GM12878 (cell line): Measurements from ENCODE around the gene PRKN. TPM values are rescaled to one million over a fixed set of nuclear protein-coding genes. Genes with fewer than 3 reads are reported as not detected.

Experiments used
- ATAC-seq: fragments of 200-7000 bp; cut with Tn5 transposase; 3 replicates; pipeline ENCODE4 v1.9.1; 2020; ENCODE audit warnings: mild to moderate bottlenecking, moderate library complexity
- BruUV-seq: library from RNA; stranded (reverse); fragments of 400-500 nt; replicated peaks from 2 replicates; lab custom pipeline; 2021; lab: Mats Ljungman, UMichigan
- CTCF ChIA-PET: fragments of 300-600 bp; sonication (Branson Sonifier 250); formaldehyde crosslinking; extraction: SDS; loops from one replicate; lab custom pipeline; 2021; ENCODE audit warnings: inconsistent platforms; lab: Yijun Ruan, JAX
- POLR2A ChIA-PET: fragments of 350-600 bp; formaldehyde crosslinking; extraction: SDS; loops from one replicate; lab custom pipeline; 2021; ENCODE audit warnings: inconsistent platforms; lab: Charles Lee
- RAD21 ChIA-PET: fragments of 300-600 bp; sonication (Branson Sonifier 250); formaldehyde crosslinking; loops from one replicate; lab custom pipeline; 2023; ENCODE audit warnings: antibody characterized with exemption; ENCODE audit not compliant: unreplicated experiment; lab: Charles Lee
- SMC1A ChIA-PET: fragments of 300-600 bp; sonication (Branson Sonifier 250); formaldehyde crosslinking; loops from one replicate; lab custom pipeline; 2023; ENCODE audit not compliant: unreplicated experiment, uncharacterized antibody; lab: Charles Lee
- DNase-seq: peaks from one replicate; pipeline ENCODE4 v3.0.0-alpha.2; 2011; ENCODE audit warnings: low read depth, low spot score
- FAIRE-seq: peaks from 3 replicates; lab custom pipeline; 2011; peaks lifted over from hg19 to GRCh38; lab: Jason Lieb, UNC
- H2AFZ ChIP-seq: 2 replicates; pipeline ENCODE4 v1.6.0; 2011; ENCODE audit warnings: low read depth, low read length, control low read depth; ENCODE audit not compliant: control insufficient read depth
- H3K27ac ChIP-seq: 2 replicates; pipeline ENCODE4 v1.5.1; 2011; ENCODE audit warnings: control low read depth; ENCODE audit not compliant: control insufficient read depth, insufficient read depth
- H3K27me3 ChIP-seq, 2 experiments: replicated peaks in 1 of 2; 2 replicates each; pipeline versions ENCODE4 v1.6.0 to v1.6.1; 2011; ENCODE audit warnings: low read length in 1 of 2; ENCODE audit not compliant: control insufficient read depth in 2 of 2, insufficient read depth in 2 of 2
- H3K36me3 ChIP-seq, 2 experiments: 2 replicates each; pipeline ENCODE4 v1.5.1; 2011; ENCODE audit warnings: low read length in 1 of 2; ENCODE audit not compliant: control insufficient read depth in 2 of 2, insufficient read depth in 2 of 2
- H3K4me1 ChIP-seq: 2 replicates; pipeline ENCODE4 v1.6.1; 2011; ENCODE audit warnings: mild to moderate bottlenecking, low read length, moderate library complexity, mixed read lengths; ENCODE audit not compliant: control insufficient read depth, insufficient read depth
- H3K4me2 ChIP-seq: 2 replicates; pipeline ENCODE4 v1.6.0; 2011; ENCODE audit warnings: control low read depth; ENCODE audit not compliant: control insufficient read depth, insufficient read depth
- H3K4me3 ChIP-seq: fragments of 200-600 bp; sonication (generic); 2 replicates; pipeline ENCODE4 v1.5.1; 2016
- H3K79me2 ChIP-seq: 2 replicates; pipeline ENCODE4 v1.6.0; 2011; ENCODE audit warnings: low read length; ENCODE audit not compliant: control insufficient read depth, insufficient read depth
- H3K9ac ChIP-seq: 2 replicates; pipeline ENCODE4 v1.8.0; 2011; ENCODE audit warnings: low read length, control low read depth, mixed read lengths; ENCODE audit not compliant: control insufficient read depth, insufficient read depth
- H3K9me3 ChIP-seq: replicated peaks from 3 replicates; pipeline ENCODE4 v1.5.1; 2011; ENCODE audit warnings: mild to moderate bottlenecking, low read length; ENCODE audit not compliant: control insufficient read depth, insufficient read depth
- H4K20me1 ChIP-seq: 2 replicates; pipeline ENCODE4 v1.6.0; 2011; ENCODE audit not compliant: control insufficient read depth, insufficient read depth
- ASH2L ChIP-seq: fragments of 300-600, 200-600 bp; sonication (generic); IDR thresholded peaks from 2 replicates; pipeline ENCODE4 v1.6.1; 2017; ENCODE audit warnings: low read depth, mild to moderate bottlenecking, borderline replicate concordance
- ATF7 ChIP-seq: fragments of 450-650 bp; IDR thresholded peaks from 2 replicates; pipeline ENCODE4 v1.6.1; 2016; ENCODE audit warnings: low read depth, mild to moderate bottlenecking
- BHLHE40 ChIP-seq, 2 experiments: fragments of 450-650 bp in 1 of 2; IDR thresholded peaks; 2 replicates each; pipeline ENCODE4 v1.6.1; 2011 to 2017; ENCODE audit warnings: low read depth in 2 of 2, borderline replicate concordance in 1 of 2, improper control_type of control experiment in 1 of 2, low read length in 1 of 2, mild to moderate bottlenecking in 1 of 2
- CREB1 ChIP-seq: IDR thresholded peaks from 2 replicates; pipeline ENCODE4 v1.6.1; 2012; ENCODE audit warnings: low read depth, mild to moderate bottlenecking, inconsistent platforms
- EED ChIP-seq: sonication (generic); IDR thresholded peaks from 2 replicates; pipeline ENCODE4 v1.6.1; 2016; ENCODE audit warnings: antibody characterized with exemption, low read depth
- FOS ChIP-seq: IDR thresholded peaks from 3 replicates; pipeline ENCODE4 v1.6.1; 2011; ENCODE audit warnings: borderline replicate concordance; ENCODE audit not compliant: insufficient read length; ENCODE audit errors: extremely low read depth
- HDAC6 ChIP-seq: fragments of 200-600 bp; sonication (generic); IDR thresholded peaks from one replicate; pipeline ENCODE4 v1.8.0; 2017; ENCODE audit warnings: antibody characterized with exemption; ENCODE audit not compliant: unreplicated experiment
- IRF5 ChIP-seq: fragments of 450-650 bp; IDR thresholded peaks from 2 replicates; pipeline ENCODE4 v1.6.1; 2017; ENCODE audit warnings: borderline replicate concordance
- KAT2A ChIP-seq: conservative IDR thresholded peaks from 2 replicates; pipeline ENCODE4 v1.6.1; 2011; ENCODE audit warnings: low read depth, low read length; ENCODE audit not compliant: control insufficient read depth
- MYB ChIP-seq: fragments of 150-350 bp; IDR thresholded peaks from 2 replicates; pipeline ENCODE4 v1.6.1; 2014; ENCODE audit warnings: mild to moderate bottlenecking, low read depth, low read length, borderline replicate concordance
- PAX5 ChIP-seq: IDR thresholded peaks from 2 replicates; pipeline ENCODE4 v1.6.1; 2011; ENCODE audit warnings: low read depth, low read length, borderline replicate concordance
- PKNOX1 ChIP-seq: fragments of 450-650 bp; IDR thresholded peaks from 2 replicates; pipeline ENCODE4 v1.6.1; 2016; ENCODE audit warnings: mild to moderate bottlenecking
- RB1 ChIP-seq: fragments of 450-650 bp; formaldehyde crosslinking; IDR thresholded peaks from 2 replicates; pipeline ENCODE4 v1.6.1; 2017; ENCODE audit warnings: mild to moderate bottlenecking, borderline replicate concordance
- SMARCA5 ChIP-seq: fragments of 450-650 bp; IDR thresholded peaks from 2 replicates; pipeline ENCODE4 v1.6.1; 2017; ENCODE audit warnings: mild to moderate bottlenecking
- ZBTB4 ChIP-seq: fragments of 450-650 bp; formaldehyde crosslinking; IDR thresholded peaks from 2 replicates; pipeline ENCODE4 v1.4.0; 2022; ENCODE audit warnings: mild to moderate bottlenecking, moderate library complexity
- WGBS: methylation state at CpG from one replicate; pipeline ENCODE4 v1.1.6; 2016; ENCODE audit warnings: low lambda C conversion rate; ENCODE audit not compliant: insufficient replicate concordance, insufficient coverage; ENCODE audit errors: missing lambda C conversion rate; 5-methylcytosine and 5-hydroxymethylcytosine counted together
- in situ Hi-C: fragments of 300-500 bp; cut with MboI; formaldehyde crosslinking; loops from 9 replicates; pipeline ENCODE4 v1.14.3; 2018; ENCODE audit warnings: mixed read lengths
- intact Hi-C: fragments of 100-400 bp; cut with micrococcal nuclease; formaldehyde crosslinking; loops from one replicate; pipeline ENCODE4 v1.14.2; 2022; ENCODE audit not compliant: unreplicated experiment
- polyA plus RNA-seq, 11 experiments: library from polyadenylated mRNA; depleted of rRNA in 4 of 11; unstranded in 6 of 11; stranded (reverse) in 5 of 11; fragments of >200 nt; fragmentation: Nextera tagmentation in 4 of 11; fragmentation: Illumina TruSeq in 1 of 11; extraction: Ambion mirVana in 4 of 11; extraction: Trizol in 1 of 11; gene quantifications; 1 replicate in 1 of 11; 2 replicates in 10 of 11; pipeline versions ENCODE4 v1.2.1 to v1.2.3, GENCODE V29; 2011 to 2016; ENCODE audit warnings: inconsistent platforms in 2 of 11, missing spikeins in 2 of 11, low read depth in 1 of 11
- total RNA-seq, 4 experiments: library from RNA; depleted of rRNA in 3 of 4; stranded (reverse); fragments of >200 nt in 3 of 4; fragmentation: Illumina TruSeq in 1 of 4; extraction: Trizol in 1 of 4; gene quantifications; 2 replicates each; pipeline versions ENCODE4 v1.2.1 to v1.2.3, GENCODE V29; 2013 to 2021
- TF ChIP-seq, protein P1 (sequence below): fragments of 450-650 bp; IDR thresholded peaks from 2 replicates; pipeline ENCODE4 v1.6.1; 2016; ENCODE audit warnings: mild to moderate bottlenecking

Gene PRKN
- total and polyA plus RNA-seq, 10 of the 15 experiments (the other 5 are each of a cell fraction or from before 2014, with no cell fraction given): 0.06 to 0.09 TPM; not detected in 8

DNA sequence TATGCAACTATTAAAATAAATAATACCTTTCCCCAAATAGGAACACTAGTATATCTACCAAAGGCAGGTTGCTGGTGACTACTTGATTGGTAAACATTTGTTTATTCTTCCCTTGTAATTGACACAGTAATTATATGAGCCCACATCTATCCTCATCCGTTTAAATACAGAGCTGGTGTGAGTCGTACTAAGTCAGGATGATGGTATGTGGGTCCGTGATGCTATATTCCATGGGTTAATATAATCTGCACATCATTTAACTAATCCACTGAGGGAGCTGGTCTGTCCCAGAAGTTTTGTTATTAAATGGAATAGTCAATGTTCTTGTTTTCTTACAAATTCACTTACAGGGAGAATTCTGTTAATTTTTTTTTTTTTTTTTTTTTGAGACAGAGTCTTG lies 1289.7 kb downstream of the PRKN start (continued):
- TF ChIP-seq MYB (no peak), BHLHE40 (IDR thresholded peaks at IDR 0.05; ENCODE audit: borderline replicate concordance in 1 of 2, low read depth in 2 of 2, low read length in 1 of 2) (no peak), PKNOX1 (no peak), ATF7 (no peak)

DNA sequence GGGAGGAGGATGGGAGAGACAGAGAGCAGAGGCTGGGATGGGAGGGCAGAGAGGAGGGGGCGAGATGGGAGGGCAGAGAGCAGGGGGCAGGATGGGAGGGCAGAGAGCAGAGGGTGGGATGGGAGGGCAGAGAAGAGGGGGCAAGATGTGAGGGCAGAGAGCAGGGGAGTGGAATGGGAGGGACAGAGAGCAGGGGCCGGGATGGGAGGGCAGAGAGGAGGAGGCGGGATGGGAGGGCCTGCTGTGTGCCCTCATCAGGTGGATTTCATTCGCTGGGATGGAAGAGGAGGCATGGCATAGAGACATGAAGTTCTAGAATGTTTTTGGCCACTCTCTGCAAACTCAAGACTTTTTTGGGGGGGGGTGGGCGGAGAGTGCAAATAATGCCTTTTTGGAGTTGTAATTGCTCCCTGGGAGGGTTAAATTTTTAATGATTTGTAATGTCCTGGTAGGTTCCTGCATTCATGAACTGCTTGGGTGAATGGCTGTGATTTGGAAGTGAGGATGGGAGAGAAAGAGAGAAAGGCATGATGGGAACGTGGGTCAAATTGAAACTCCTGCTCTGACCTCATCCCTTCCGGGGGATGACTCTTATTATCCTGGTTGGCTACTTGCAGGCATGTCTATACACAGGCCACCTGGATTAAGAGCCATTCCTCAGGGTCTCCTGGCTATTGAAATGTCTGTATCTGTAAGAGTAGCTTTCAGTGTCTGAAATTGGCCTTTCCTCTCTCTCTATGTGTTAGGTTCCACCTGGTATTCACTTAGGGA lies 1291.3 kb downstream of the PRKN start:
- CTCF ChIA-PET: interaction anchor here (3.0 kb wide), 1 partner anchor 19 kb away, joined by 16 read pairs; no protein-coding TSS in a partner anchor
- no TSS peak for BruUV-seq
- H3K4me1 ChIP-seq: no peaks in the 10 kb centered on the region
- intact Hi-C loops (no loop called here), in situ Hi-C loops (no loop called here)
- no peaks in the 10 kb centered on the region for H3K27me3 ChIP-seq
- RAD21 ChIA-PET: no interaction called here
- no peak overlapping the region for H2AFZ ChIP-seq
- H3K4me2 ChIP-seq: no peak overlapping the region
- H3K79me2 ChIP-seq: no peaks in the 10 kb centered on the region
- POLR2A ChIA-PET: no interaction called here
- FAIRE-seq (no peak), DNase-seq (no peak), ATAC-seq (no peak)
- no peak overlapping the region for H3K9ac ChIP-seq
- SMC1A ChIA-PET: no interaction called here
- no peak overlapping the region for H3K27ac ChIP-seq
- WGBS: 22% methylated on average over 4 of the region's 7 CpGs
- no peaks in the 10 kb centered on the region for H3K36me3 ChIP-seq
- no peak overlapping the region for H3K4me3 ChIP-seq
- no peaks in the 10 kb centered on the region for H3K9me3 ChIP-seq
- no peaks in the 10 kb centered on the region for H4K20me1 ChIP-seq
- TF ChIP-seq RB1 (no peak), HDAC6 (no peak), IRF5 (no peak), ZBTB4 (CRISPR knock-in tag) (no peak), CREB1 (no peak), SMARCA5 (no peak), EED (no peak), PAX5 (no peak), ASH2L (no peak), FOS (no peak), KAT2A (no peak)
- TF ChIP-seq, protein P1, sequence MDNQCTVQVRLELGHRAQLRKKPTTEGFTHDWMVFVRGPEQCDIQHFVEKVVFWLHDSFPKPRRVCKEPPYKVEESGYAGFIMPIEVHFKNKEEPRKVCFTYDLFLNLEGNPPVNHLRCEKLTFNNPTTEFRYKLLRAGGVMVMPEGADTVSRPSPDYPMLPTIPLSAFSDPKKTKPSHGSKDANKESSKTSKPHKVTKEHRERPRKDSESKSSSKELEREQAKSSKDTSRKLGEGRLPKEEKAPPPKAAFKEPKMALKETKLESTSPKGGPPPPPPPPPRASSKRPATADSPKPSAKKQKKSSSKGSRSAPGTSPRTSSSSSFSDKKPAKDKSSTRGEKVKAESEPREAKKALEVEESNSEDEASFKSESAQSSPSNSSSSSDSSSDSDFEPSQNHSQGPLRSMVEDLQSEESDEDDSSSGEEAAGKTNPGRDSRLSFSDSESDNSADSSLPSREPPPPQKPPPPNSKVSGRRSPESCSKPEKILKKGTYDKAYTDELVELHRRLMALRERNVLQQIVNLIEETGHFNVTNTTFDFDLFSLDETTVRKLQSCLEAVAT: no peak
